NOMO-1 (cell line): ENCODE results near the gene MAPKAP1.
"Not testable (repeated sequence)": the region's sequence is repeated elsewhere in the genome, so short reads cannot be mapped to it uniquely, and the experiment has no call there.

Experiments used
- DNase-seq, 2 experiments: peaks; one replicate each; lab custom pipeline; 2025; ENCODE audit not compliant: unreplicated experiment in 2 of 2; lab: John Stamatoyannopoulos, UW

MAPKAP1 gene

DNA sequence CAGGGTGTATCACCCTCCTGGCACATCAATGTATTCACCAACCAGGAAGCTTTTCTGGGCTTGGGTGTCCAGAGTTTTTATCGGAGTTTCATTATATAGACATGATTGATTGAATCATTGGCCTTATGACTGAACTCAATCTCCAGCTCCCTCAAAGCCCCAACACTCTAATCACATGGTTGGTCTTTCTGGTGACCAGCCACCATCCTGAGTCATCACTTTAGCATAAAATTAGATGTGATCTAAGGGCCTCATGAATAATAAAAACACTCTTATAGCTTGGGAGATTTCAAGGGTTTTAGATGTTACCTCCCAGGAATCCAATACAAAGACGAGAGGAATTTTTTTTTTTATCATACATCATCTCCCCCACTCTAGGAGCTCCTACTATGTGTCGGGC lies 32.4 kb upstream of the MAPKAP1 start:
- DNase-seq, result no peak

DNA sequence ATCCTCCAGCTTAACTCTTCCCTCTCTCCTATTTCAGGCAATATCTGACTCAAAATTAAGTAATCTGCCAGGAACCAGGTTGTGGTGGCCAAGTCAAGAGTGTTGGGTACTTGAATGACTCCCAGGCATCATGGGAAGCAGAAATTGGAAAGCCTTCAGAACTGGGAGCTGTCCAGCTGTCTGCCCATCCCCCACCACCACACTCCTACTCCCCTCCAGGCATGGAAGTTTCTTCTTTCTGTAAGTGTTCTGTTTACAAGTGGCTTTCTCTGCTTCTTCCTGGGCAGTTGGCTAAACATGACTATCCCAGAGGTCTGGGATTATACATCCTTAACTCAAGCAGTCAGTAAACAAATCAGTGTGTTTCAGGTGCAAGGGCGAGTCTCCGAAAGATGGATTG lies 25.6 kb upstream of the MAPKAP1 start:
- DNase-seq, result no peak

DNA sequence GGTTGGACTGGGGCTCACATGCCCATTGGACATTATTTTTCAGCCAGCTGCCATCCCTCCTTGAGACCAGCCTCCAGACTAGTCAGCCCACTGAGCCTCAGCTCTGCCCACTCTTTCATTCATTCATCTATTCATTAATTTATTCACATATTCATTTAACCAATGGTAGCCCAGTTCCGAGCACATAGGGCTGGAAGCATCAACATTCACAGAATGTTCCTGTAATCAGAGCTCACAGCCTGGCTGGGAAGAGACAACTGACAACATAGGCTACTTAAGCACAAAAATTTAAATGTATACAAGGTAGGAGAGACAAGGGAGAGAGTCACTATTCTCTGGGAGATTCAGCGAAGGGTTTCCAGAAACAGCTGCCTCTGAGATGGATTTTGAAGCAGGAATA lies 23.2 kb upstream of the MAPKAP1 start:
- DNase-seq, result no peak

DNA sequence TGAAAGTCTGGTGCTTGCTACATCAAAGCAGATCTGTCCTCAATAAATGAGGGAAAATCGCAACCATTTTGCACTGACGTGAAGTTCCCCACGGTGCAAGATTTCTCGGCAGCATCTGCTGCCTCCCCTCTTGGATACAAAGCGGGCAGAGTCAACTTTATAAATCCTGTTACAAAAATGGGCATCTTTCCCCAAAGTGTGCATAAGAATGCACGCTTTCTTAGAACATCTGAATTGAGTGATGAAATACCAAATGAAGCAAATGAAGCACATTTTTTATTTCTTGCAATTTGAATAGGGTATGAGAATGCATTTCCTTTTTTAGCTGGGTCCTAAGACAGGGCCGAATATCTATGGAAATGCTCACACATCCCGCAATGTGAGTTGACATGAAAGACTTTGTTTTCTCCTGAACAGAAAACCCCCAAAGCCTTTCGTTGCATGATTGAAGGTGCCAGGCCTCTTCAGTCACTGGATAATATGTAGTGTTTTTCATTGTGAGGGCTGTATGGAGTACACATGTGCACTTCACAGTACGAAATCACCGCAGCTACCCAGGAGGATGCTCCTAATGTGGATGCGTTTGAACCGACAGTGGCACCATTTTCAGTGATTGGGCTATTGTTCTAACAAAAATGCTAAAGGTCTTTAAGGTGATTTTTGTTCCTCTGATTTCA lies 19.6 kb upstream of the MAPKAP1 start:
- no peak for DNase-seq

DNA sequence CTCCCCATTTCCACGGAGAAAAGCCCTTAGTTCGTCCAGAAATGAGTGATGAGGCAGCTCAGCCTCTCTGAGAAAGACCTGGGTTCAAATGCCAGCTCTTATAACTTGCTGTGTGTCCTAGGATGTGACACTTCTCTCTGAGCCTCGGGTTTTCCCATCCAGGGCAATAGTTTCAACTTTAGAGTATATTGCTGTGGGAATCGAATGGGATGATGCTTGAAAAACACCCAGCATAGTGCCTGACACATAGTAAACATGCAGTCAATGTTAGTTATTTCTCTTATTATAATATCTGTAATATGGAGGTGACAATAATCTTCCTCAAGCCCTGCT lies 430 bp upstream of the MAPKAP1 start:
- DNase-seq, result no peak

DNA sequence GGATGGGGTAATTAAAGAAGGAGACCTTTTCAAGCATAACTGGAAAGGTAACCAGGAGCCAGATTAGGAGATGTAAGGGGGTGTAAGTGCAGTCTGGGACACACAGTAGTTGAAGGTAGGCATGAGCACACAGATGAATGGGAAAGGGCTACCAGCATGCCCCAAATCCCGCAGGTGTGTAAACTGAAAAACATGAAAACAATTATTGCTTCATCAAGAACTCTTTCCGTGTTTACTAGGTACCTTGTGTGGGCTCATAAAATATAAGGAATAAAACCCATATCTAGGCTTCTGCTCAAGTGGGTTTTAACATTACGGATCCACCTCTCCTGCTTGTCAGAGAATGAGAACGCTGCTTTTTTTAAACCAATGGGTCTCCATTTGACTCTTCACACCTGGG lies 1.1 kb downstream of the MAPKAP1 start:
- no peak for DNase-seq

DNA sequence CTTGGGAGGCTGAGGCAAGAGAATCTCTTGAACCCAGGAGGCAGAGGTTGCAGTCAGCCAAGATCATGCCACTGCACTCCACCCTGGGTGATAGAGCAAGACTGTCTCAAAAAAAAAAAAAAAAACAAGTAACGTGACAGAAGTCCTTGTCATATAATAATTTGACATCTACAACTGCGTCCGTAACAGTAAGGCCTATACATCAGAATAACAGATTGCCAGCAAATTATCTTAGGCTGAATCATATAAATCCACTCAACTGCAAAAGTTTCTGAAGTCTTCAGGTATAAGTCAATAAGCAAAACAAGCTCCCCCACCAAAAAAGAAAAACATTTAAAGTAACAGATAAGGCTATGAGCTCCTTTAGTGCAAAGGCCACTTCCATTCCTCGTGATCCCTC lies 3.3 kb downstream of the MAPKAP1 start:
- DNase-seq, result no peak

DNA sequence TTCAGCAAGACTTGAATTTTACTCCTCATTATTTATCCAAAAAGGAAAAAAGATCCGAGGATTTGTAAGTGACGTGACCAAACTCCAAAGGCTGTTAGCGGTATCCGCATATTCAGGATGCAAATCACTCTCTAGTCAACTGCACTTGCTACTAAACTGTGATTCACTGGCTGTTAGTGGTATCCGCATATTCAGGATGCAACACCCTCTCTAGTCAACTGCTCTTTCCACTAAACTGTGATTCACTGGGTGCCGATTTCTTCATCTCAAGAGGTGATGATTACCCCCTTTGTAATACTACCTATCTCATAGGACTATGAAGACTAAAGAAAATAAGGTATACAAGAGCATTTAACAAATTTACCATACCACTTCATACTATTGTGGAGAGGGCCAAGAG lies 5.7 kb downstream of the MAPKAP1 start:
- no peak for DNase-seq

DNA sequence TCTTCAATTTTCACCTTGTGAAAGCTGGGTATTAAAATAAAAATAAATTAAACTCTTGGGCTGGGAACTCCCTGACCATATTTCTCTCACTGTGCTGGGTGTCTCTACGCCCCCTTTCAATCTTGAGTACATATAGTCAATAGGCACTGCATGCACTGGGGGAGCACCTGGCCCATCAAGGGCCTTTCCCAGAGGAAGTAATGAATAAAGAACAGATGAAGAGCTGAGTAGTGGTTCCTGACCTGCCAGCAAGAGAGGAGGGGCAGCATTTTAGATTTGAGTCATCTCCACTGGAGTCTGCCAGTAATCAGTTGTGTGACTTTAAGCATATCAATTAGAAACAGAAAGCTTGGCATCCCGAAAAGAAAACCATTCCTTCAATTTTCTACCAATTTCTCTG lies 6.2 kb downstream of the MAPKAP1 start:
- no peak for DNase-seq

DNA sequence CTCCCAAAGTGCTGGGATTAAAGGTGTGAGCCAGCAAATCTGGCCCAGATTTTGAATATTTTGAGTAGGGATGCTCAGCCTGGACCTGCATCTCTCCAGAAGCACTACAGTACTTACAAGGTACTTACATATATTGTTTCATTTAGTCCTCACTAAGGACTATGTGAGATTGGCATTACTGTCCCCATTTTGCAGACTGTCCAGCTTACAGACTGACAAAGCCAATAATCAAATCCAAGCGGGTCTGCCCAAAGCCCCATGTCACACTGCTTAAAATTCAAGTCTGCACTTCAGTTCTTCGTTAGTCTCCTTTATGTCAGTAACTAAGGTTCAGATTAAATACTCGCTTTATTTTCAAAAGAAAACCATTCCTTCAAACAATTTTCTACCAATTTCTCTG lies 7.1 kb downstream of the MAPKAP1 start:
- DNase-seq, result no peak

DNA sequence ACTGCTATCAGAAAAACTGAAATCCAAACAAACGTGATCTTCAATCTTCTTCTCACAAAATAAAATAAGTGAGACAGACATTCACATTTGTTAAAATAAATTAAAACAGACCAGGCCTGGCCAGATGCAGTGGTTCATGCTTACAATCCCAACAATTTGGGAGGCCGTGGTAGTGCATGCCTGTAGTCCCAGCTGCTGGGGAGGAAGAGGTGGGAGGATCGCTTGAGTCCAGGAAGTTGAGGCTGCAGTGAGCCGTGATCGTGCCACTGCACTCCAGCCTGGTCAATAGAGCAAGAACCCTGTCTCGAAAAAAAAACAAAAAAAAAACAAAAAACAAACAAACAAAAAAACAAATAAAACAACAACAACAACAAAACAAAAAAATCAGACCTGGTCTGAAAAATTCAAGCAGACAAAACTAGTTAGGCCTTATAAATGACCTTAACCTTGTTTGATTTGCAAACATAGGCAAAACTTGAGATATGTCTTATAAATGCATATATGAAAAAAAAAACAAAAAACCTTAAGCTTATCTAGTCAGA lies 10.8 kb downstream of the MAPKAP1 start:
- DNase-seq, result no peak

DNA sequence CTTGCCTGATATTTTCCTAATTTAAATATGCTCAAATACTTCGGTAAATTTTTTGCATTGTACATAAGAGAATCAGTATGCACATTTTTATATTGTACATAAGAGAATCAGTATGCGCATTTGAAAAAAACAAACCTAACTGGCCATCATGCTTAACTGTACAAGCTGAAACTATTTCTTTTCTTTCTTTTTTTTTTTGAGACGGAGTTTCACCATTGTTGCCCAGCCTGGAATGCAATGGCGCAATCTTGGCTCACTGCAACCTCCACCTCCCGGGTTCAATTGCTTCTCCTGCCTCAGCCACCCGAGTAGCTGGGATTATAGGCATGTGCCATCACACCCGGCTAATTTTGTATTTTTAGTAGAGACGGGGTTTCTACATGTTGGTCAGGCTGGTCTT lies 11.5 kb downstream of the MAPKAP1 start:
- not testable (repeated sequence) for DNase-seq

DNA sequence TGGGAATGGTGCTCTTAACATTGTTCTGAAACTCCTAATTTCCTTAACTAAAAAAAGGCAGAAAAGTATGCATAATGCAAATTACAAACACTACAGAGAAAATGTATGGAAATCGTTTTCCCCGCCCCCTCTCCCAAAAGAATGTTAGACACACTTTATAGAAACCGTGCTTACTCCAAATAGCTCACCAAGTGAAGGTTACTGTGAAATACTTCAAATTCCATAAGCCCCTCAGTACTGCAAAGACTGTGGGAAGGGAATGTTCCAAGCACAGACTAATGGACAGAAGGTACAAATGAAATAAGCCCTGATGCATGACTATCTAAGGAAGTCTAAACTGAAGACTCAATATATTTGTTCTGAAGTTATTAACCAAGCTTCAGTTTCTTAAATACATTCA lies 12.5 kb downstream of the MAPKAP1 start:
- no peak for DNase-seq

DNA sequence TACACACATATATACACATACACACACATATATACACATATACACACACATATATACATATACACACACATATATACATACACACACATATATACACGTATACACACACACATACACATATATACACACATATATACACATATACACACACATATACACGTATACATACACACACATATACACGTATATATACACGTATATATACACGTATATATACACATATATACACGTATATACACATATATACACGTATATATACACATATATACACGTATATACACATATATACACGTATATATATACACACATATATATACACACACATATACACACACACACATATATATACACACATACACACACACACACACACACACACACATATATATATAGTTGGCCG lies 13.5 kb downstream of the MAPKAP1 start:
- not testable (repeated sequence) for DNase-seq

DNA sequence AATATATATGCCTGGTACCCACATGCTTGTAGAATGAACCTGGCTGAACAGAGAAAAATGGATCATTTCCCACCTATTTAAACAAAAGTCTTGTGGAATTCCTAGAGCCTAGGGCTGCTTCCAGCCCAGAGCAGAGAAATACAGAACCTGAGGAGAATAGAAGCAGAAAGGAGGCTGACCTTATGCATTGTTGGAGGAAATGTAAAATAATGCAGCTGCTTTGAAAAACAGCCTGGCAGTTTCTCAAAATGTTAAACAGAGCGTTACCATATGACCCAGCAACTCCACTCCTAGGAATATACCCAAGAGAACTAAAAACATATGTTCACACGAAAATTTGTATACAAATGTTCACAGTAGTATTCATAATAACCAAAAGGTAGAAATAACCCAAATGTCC lies 15.1 kb downstream of the MAPKAP1 start:
- DNase-seq, result no peak

DNA sequence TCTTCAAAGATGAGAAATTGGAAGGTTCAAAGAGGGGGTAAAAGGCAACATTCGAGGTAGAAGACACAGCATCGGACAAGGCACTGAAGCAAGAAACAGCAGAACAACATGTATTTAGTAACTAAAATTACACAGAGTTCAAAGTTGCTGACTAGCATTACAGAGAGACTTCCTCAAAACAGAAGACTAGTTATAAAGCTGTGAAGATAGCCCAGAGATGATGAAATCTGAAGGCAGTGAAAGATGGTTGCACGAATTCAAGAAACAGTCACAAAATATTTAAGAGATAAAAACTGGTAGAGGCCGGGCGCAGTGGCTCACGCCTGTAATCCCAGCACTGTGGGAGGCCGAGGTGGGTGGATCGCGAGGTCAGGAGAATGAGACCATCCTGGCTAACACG lies 16.3 kb downstream of the MAPKAP1 start:
- peak; percentile 48 to 92 for DNase-seq

DNA sequence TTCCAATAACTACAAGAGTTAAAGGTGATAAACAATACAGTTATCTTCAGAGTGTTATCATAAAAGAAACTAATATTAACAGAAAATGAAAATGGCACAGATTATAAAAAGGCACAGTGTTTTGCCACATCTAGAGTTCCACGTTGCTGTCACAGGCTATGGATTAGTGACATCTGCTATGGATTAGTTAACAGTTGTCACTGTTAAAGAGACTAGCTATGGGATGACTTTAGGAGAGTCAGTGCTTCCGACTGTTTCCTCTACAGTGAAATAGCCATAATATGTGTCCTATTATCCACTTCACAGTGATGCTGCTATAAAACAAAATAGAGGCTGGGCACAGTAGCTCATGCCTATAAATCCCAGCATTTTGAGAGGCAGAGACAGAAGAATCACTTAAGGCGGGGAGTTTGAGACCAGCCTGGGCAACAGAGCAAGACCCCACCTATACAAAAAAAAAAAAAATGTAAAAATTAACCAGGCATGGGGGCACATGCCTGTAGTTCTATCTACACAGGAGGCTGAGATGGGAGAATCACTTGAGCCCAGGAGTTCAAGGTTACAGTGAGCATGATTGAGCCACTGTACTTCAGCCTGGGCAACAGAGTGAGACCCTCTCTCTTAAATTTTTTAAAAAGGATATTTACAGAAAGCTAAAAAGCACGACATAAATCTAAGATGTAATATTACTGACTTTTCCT lies 19.7 kb downstream of the MAPKAP1 start:
- no peak for DNase-seq

DNA sequence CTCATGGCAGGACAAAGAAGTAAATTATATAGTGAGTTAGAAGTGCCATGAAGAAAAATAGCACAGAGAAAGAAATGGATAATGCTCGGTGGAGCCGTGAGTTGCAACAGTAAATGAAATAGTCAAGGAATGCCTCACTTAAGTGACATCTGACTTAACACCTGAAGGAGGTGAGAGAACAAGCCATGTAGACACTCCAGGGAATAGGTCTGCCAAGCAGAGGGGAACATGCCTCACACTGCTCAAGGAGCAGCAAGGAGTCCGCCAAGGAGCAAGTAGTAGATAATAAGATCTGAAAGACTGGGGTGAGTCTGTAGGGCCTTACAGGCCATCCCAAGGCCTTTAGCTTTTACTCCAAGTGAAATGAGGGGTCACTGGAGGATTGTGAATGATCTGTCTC lies 21.8 kb downstream of the MAPKAP1 start:
- DNase-seq, result no peak

DNA sequence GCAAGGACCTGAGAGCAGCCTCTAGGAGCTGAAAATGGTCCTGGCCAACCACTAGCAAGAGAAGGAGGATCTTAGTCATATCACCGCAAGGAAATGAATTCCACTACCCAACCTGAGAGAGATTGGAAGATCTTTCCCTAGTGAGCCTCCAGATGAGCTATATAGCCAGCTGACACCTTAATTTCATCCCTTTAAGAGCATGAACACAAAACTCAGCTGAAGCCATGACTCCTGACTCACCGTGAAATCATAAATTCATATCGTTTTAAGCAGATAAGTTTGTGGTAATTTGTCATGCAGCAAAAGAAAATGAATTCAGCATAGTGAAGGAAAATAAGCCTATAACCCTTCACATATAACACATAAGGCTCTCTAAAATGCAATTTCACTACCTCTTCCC lies 23.5 kb downstream of the MAPKAP1 start:
- DNase-seq, result no peak

DNA sequence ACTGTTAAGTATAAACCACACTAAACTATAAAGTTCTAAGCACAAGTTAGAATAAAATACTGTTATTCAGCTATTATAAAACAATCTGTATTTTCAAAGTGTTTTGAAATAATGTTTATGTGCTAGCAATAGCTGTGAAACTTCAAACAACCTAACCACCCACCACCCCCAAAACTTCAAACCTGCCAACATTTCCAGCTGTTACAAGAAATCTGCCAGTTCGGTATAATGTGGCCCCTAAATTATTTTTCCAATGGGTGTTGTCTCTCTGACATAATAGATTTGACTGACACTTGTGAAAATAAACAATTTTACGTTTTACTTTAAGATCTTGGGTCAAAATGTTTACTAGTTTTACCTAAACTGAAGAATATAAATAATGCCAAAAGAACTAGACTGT lies 24.7 kb downstream of the MAPKAP1 start:
- no peak for DNase-seq

DNA sequence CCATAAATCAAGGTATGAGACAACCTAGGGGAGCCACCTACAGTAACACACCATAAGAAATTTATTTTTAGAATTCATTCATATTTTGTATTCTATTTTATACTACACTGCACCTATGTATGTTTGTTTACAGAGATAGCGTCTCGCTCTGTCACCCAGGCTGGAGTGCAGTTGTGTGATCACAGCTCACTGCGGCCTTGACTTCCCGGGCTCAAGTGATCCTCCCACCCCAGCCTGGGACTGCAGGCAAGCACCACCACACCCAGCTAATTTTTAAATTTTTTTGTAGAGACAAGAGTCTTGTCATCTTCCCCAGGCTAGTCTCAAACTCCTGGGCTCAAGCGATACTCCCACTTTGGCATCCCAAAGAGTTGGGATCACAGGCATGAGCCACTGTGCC lies 25.4 kb downstream of the MAPKAP1 start:
- no peak for DNase-seq

DNA sequence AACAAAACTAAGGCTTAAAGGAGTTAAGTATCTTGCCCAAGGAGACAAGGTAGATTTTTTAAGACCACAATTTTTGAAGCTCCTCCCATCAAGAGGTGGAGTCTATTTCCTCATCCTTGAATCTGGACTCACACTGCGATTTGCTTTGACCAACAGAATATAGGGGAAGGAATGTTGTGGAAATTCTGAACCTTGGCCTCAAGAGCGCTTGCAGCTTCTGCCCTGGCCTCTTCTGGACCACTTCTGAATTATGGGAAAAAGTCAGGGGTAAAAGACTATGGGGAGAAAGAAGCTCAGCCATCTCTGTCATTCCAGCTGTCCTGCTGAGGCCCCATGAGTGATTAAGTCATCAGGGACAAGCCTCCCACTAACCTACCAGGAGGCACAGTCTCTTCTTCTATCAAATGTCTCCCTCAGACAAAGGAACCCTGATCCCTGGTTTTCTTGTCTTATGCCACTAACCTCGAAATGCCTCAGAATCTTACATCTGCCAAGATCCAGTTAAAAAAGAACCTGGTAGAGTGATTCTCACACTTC lies 25.9 kb downstream of the MAPKAP1 start:
- no peak for DNase-seq
